Lower lobe of right lung (tissue), 1 donor: ENCODE data around the gene SMURF1. TPM values are rescaled to one million over a fixed set of nuclear protein-coding genes. Genes with fewer than 3 reads are reported as not detected.

Experiments
- total RNA-seq: library from RNA; stranded (reverse); fragmentation: NEBNext Ultra II Directional; extraction: Animal tissue kit (Norgen Biotek cat#: 25700); gene quantifications from one replicate; pipeline ENCODE4 v1.2.1, GENCODE V29; 2021
- donor health status: DM: no; HTN: yes; CAD: no; lungs with severe emphysema.

The SMURF1 gene
- total RNA-seq, 1 donor from 2014 or later, result 32.0 TPM

Other genes starting within 250 kb of the SMURF1 start
- gene KPNA7, start 64.0 kb upstream of the SMURF1 start, total RNA-seq, result 0.71 TPM
- not detected for gene MYH16, start 128.7 kb upstream of the SMURF1 start, total RNA-seq
- gene ARPC1A, start 181.8 kb upstream of the SMURF1 start, total RNA-seq, result 109 TPM
- gene ARPC1B, start 230.6 kb upstream of the SMURF1 start, total RNA-seq, result 236 TPM